CD14-positive monocyte (primary cell): ENCODE data around the gene SLC35F1. TPM values are rescaled to one million over a fixed set of nuclear protein-coding genes. Genes with fewer than 3 reads are reported as not detected.

Experiments
- DNase-seq, 3 donors: peaks; one replicate each; pipeline ENCODE4 v3.0.0-alpha.2; 2011 to 2022
- H2AFZ ChIP-seq: 2 replicates; pipeline ENCODE4 v1.6.0; 2012; ENCODE audit warnings: mild to moderate bottlenecking, low read depth, low read length, inconsistent platforms; ENCODE audit not compliant: insufficient read depth, poor library complexity, severe bottlenecking
- H3K27ac ChIP-seq, 2 donors: 1 replicate in 1 of 2; 2 replicates in 1 of 2; pipeline ENCODE4 v1.5.1; 2012 to 2013; ENCODE audit warnings: low read length in 2 of 2, control low read depth in 1 of 2, inconsistent platforms in 1 of 2, low read depth in 1 of 2, mild to moderate bottlenecking in 1 of 2
- H3K27me3 ChIP-seq, 2 donors: one replicate each; pipeline versions ENCODE4 v1.6.0 to v1.6.1; 2011 to 2013; ENCODE audit warnings: low read length in 2 of 2; ENCODE audit not compliant: control insufficient read depth in 2 of 2, insufficient read depth in 2 of 2
- H3K36me3 ChIP-seq, 2 donors: replicated peaks in 1 of 2; 1 replicate in 1 of 2; 2 replicates in 1 of 2; pipeline versions ENCODE4 v1.5.1 to v1.6.1; 2012 to 2013; ENCODE audit warnings: low read length in 2 of 2, control low read depth in 1 of 2, inconsistent platforms in 1 of 2, mild to moderate bottlenecking in 1 of 2; ENCODE audit not compliant: insufficient read depth in 2 of 2, control insufficient read depth in 1 of 2
- H3K4me1 ChIP-seq, 2 donors: 1 replicate in 1 of 2; 2 replicates in 1 of 2; pipeline versions ENCODE4 v1.5.1 to v1.6.1; 2012 to 2013; ENCODE audit warnings: low read length in 2 of 2, control low read depth in 1 of 2, inconsistent platforms in 1 of 2, mild to moderate bottlenecking in 1 of 2, moderate library complexity in 1 of 2; ENCODE audit not compliant: insufficient read depth in 2 of 2, control insufficient read depth in 1 of 2
- H3K4me2 ChIP-seq: replicated peaks from 2 replicates; pipeline ENCODE3; 2012; ENCODE audit warnings: low read length, moderate library complexity, mild to moderate bottlenecking; ENCODE audit not compliant: poor library complexity, severe bottlenecking; ENCODE audit errors: extremely low read depth
- H3K4me3 ChIP-seq, 3 experiments: fragments of 200-600 bp in 1 of 3; sonication (generic) in 1 of 3; replicated peaks in 1 of 3; 1 replicate in 2 of 3; 2 replicates in 1 of 3; pipeline ENCODE4 v1.5.1; 2011 to 2013; ENCODE audit warnings: low read length in 3 of 3, mild to moderate bottlenecking in 3 of 3, control low read depth in 2 of 3, low read depth in 2 of 3, inconsistent platforms in 1 of 3, moderate library complexity in 1 of 3
- H3K79me2 ChIP-seq: 2 replicates; pipeline ENCODE4 v1.6.0; 2012; ENCODE audit warnings: mild to moderate bottlenecking, control low read depth, inconsistent platforms, low read length, moderate library complexity; ENCODE audit not compliant: insufficient read depth
- H3K9ac ChIP-seq: 2 replicates; pipeline ENCODE4 v1.6.0; 2017; ENCODE audit warnings: low read length, mild to moderate bottlenecking; ENCODE audit not compliant: insufficient read depth, poor library complexity, severe bottlenecking
- H3K9me3 ChIP-seq, 2 donors: replicated peaks in 1 of 2; 1 replicate in 1 of 2; 2 replicates in 1 of 2; pipeline versions ENCODE4 v1.5.1 to v1.6.1; 2012 to 2013; ENCODE audit warnings: low read length in 2 of 2, control low read depth in 1 of 2; ENCODE audit not compliant: control insufficient read depth in 1 of 2, insufficient read depth in 1 of 2
- H4K20me1 ChIP-seq: 2 replicates; pipeline ENCODE4 v1.6.0; 2012; ENCODE audit warnings: mild to moderate bottlenecking, low read length, control low read depth, moderate library complexity; ENCODE audit not compliant: insufficient read depth
- H3K27ac Mint-ChIP-seq, 7 donors: one replicate each; pipeline ENCODE4 v1.8.0; 2020; ENCODE audit warnings: mild to moderate bottlenecking in 7 of 7, mixed read lengths in 7 of 7, moderate library complexity in 6 of 7, inconsistent platforms in 2 of 7
- H3K27me3 Mint-ChIP-seq, 3 donors: one replicate each; pipeline ENCODE4 v1.8.0; 2021 to 2022; ENCODE audit warnings: low read depth in 3 of 3, mild to moderate bottlenecking in 3 of 3, mixed read lengths in 3 of 3, moderate library complexity in 3 of 3, inconsistent platforms in 1 of 3
- H3K36me3 Mint-ChIP-seq, 2 donors: one replicate each; pipeline ENCODE4 v1.8.0; 2020; ENCODE audit warnings: mixed read lengths in 2 of 2, inconsistent platforms in 1 of 2, mild to moderate bottlenecking in 1 of 2
- H3K4me1 Mint-ChIP-seq: one replicate; pipeline ENCODE4 v1.8.0; 2020; ENCODE audit warnings: mild to moderate bottlenecking, mixed read lengths
- H3K4me3 Mint-ChIP-seq, 2 donors: one replicate each; pipeline ENCODE4 v1.8.0; 2020; ENCODE audit warnings: mild to moderate bottlenecking in 2 of 2, mixed read lengths in 2 of 2, moderate library complexity in 1 of 2
- H3K9me3 Mint-ChIP-seq, 7 donors: one replicate each; pipeline ENCODE4 v1.8.0; 2020 to 2022; ENCODE audit warnings: mixed read lengths in 7 of 7, mild to moderate bottlenecking in 6 of 7, moderate library complexity in 6 of 7, inconsistent platforms in 2 of 7
- CTCF ChIP-seq: fragments of 200-600 bp; IDR thresholded peaks from one replicate; pipeline ENCODE4 v1.8.0; 2022; ENCODE audit warnings: antibody characterized with exemption, mild to moderate bottlenecking
- WGBS: methylation state at CpG from one replicate; pipeline ENCODE4 v1.1.5; 2013; ENCODE audit warnings: missing lambda C conversion rate; ENCODE audit not compliant: insufficient coverage; 5-methylcytosine and 5-hydroxymethylcytosine counted together
- intact Hi-C, 2 donors: fragments of 100-400 bp; cut with micrococcal nuclease; formaldehyde crosslinking; loops; one replicate each; pipeline versions ENCODE4 v1.15.0 to v1.15.1; 2023
- polyA plus RNA-seq, 3 donors: library from polyadenylated mRNA; depleted of rRNA in 1 of 3; unstranded in 2 of 3; stranded (reverse) in 1 of 3; fragments of 300-500 nt in 2 of 3; fragments of >200 nt in 1 of 3; fragmentation: Illumina TruSeq in 2 of 3; gene quantifications; 1 replicate in 2 of 3; 2 replicates in 1 of 3; pipeline ENCODE4 v1.2.3, GENCODE V29; 2012 to 2021

Gene SLC35F1
- polyA plus RNA-seq, 3 donors: not detected

- Histone ChIP-seq H3K36me3 (no peaks in the 10 kb centered on the region), H3K27me3 (no peaks in the 10 kb centered on the region), H3K4me3 (no peak overlapping the region), H2AFZ (no peak overlapping the region), H3K79me2 (no peaks in the 10 kb centered on the region), H3K4me1 (no peaks in the 10 kb centered on the region), H3K27ac (no peak overlapping the region), H3K9ac (no peak overlapping the region), H3K4me2 (no peak overlapping the region), H3K9me3 (no peaks in the 10 kb centered on the region), H4K20me1 (no peaks in the 10 kb centered on the region)
- H3K4me3 Mint-ChIP-seq: no peak overlapping the region
- H3K27me3 Mint-ChIP-seq: peaks cover 0 to 2% (median 0%) of the 10 kb centered on the region in 3 donors
- no peaks in the 10 kb centered on the region for H3K4me1 Mint-ChIP-seq
- no peak overlapping the region for H3K27ac Mint-ChIP-seq
- DNase-seq: no peak
- intact Hi-C loops: no loop called here
- peaks cover 0 to 8% (median 0%) of the 10 kb centered on the region in 7 donors for H3K9me3 Mint-ChIP-seq
- no peaks in the 10 kb centered on the region for H3K36me3 Mint-ChIP-seq
- WGBS: 0% methylated on average over 1 of the region's 5 CpGs
- TF ChIP-seq CTCF: no peak
Measured at GRCh38 chr6:118249680-118250079, 342.6 kb downstream of the SLC35F1 start.

- no peak overlapping the region for H3K9ac ChIP-seq
- no peak overlapping the region for H3K27ac ChIP-seq
- no peaks in the 10 kb centered on the region for H3K9me3 ChIP-seq
- H3K4me3 ChIP-seq: no peak overlapping the region
- H4K20me1 ChIP-seq: no peaks in the 10 kb centered on the region
- no peaks in the 10 kb centered on the region for H3K27me3 ChIP-seq
- H3K27me3 Mint-ChIP-seq: peaks cover 0 to 2% (median 0%) of the 10 kb centered on the region in 3 donors
- TF ChIP-seq CTCF: no peak
- H2AFZ ChIP-seq: no peak overlapping the region
- no peaks in the 10 kb centered on the region for H3K36me3 ChIP-seq
- H3K9me3 Mint-ChIP-seq: peaks cover 0 to 5% (median 0%) of the 10 kb centered on the region in 7 donors
- H3K4me1 Mint-ChIP-seq: no peaks in the 10 kb centered on the region
- no peaks in the 10 kb centered on the region for H3K4me1 ChIP-seq
- no peak overlapping the region for H3K4me3 Mint-ChIP-seq
- intact Hi-C loops: no loop called here
- H3K27ac Mint-ChIP-seq: no peak overlapping the region
- no peak for DNase-seq
- 87% methylated on average over 1 of the region's 1 CpG for whole genome bisulfite sequencing
- no peak overlapping the region for H3K4me2 ChIP-seq
- H3K79me2 ChIP-seq: no peaks in the 10 kb centered on the region
- H3K36me3 Mint-ChIP-seq: no peaks in the 10 kb centered on the region
Measured at GRCh38 chr6:118252474-118252873, 345.4 kb downstream of the SLC35F1 start.
